Omental fat pad (tissue), 4 donors: Measurements from ENCODE around the gene TBX18. TPM values are rescaled to one million over a fixed set of nuclear protein-coding genes. Genes with fewer than 3 reads are reported as not detected.

Experiments used
- ATAC-seq: fragments of 150-250 bp; one replicate; pipeline ENCODE4 v1.9.1; 2016; ENCODE audit warnings: mild to moderate bottlenecking, moderate library complexity; ENCODE audit not compliant: low FRiP score
- DNase-seq: peaks from one replicate; pipeline ENCODE4 v3.0.0-alpha.2; 2019; ENCODE audit warnings: low spot score
- CTCF ChIP-seq, 3 donors: fragments of 450-650 bp; IDR thresholded peaks; one replicate each; pipeline ENCODE4 v1.5.1; 2016 to 2017; ENCODE audit warnings: antibody characterized with exemption in 3 of 3, mild to moderate bottlenecking in 3 of 3, moderate library complexity in 2 of 3
- total RNA-seq, 4 donors: library from RNA; depleted of rRNA; stranded (reverse); fragments of >200 nt; gene quantifications; one replicate each; pipeline ENCODE4 v1.1.0, GENCODE V29; 2016

The TBX18 gene
- total RNA-seq, 4 donors from 2014 or later: 2.3 to 6.4 (median 4.6) TPM

GRCh38 chr6:84718038-84718955 is 46.1 kb downstream of the TBX18 start:
- TF ChIP-seq CTCF (IDR thresholded peaks at IDR 0.05): no peak
- no peak for DNase-seq
- ATAC-seq: no peak

- ATAC-seq (no peak), DNase-seq (no peak)
- no peak for TF ChIP-seq CTCF (IDR thresholded peaks at IDR 0.05)
Observed at GRCh38 chr6:84709121-84709520, 55.3 kb downstream of the TBX18 start.

- no peak for DNase-seq
- no peak for ATAC-seq
- no peak for TF ChIP-seq CTCF (IDR thresholded peaks at IDR 0.05)
Observed at GRCh38 chr6:84707171-84707570, 57.2 kb downstream of the TBX18 start.

- no peak for TF ChIP-seq CTCF (IDR thresholded peaks at IDR 0.05)
- DNase-seq (no peak), ATAC-seq (no peak)
Observed at GRCh38 chr6:84696166-84696565, 68.2 kb downstream of the TBX18 start.

GRCh38 chr6:84691978-84692623 is 72.3 kb downstream of the TBX18 start:
- TF ChIP-seq CTCF (IDR thresholded peaks at IDR 0.05): no peak
- DNase-seq (no peak), ATAC-seq (no peak)

- ATAC-seq (no peak), DNase-seq (no peak)
- no peak for TF ChIP-seq CTCF (IDR thresholded peaks at IDR 0.05)
Observed at GRCh38 chr6:84688141-84688873, 76.1 kb downstream of the TBX18 start.
